Measurements from ENCODE around the gene SFT2D1.
A peak's percentile ranks its signal among the peaks of the same experiment; 100 is the strongest.

The SFT2D1 gene

GRCh38 chr6:166275714-166276166, 66.6 kb downstream of the SFT2D1 start:
- peak; percentile 62 for DNase-seq

DNA sequence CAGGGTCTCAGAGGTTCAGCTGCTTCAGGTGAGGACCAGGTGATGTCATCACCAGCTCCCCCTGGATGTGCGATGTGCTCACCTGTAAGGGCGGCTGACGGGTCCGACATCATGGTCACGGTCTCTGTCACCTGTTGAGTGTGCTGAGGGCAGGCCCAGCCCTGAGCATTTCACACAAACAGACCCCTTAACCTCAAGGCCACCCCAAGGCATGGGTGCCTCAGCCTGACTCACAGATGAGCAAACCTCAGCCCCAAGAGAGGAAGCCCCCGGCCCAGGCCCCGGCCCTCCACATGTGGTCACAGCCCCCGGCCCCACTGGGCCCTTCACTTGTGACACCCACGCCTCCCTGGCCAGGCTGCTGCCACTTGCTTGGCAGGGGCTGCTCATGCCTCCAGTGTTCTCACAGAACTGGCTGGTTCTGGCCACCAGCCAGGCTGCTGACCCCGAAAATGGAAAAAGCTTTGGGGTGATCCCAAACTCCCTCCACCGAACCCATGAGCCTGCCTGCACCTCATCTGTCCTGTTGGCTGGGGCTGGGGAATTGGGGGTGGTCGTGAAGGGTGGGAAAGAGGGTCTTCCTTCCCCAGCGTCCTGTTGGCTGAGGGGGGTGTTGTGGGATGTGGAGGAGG, 67.5 kb downstream of the SFT2D1 start:
- DNase-seq: no peak

- no peak for DNase-seq
These were observed 68.2 kb downstream of the SFT2D1 start for GRCh38 chr6:166274163-166274562.

DNA sequence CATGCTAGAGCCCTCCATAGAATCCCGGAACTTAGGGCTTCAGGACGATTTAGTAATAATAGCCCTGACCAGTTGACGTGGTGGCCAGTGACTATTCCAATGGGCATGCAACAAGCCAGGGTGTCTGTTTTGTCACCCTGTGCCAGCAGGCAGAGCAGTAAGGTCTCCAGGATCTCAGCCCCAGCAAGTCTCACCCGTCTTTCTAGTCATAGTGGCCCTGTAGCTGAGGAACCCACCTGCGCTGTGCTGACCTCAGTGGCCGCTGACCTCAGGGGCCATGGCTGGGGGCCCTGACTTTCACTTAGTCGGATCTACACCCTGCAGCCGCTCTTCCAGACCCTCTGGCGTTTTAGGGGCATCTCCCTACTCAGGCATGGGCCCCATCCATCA, 71.0 kb downstream of the SFT2D1 start:
- DNase-seq: no peak

DNA sequence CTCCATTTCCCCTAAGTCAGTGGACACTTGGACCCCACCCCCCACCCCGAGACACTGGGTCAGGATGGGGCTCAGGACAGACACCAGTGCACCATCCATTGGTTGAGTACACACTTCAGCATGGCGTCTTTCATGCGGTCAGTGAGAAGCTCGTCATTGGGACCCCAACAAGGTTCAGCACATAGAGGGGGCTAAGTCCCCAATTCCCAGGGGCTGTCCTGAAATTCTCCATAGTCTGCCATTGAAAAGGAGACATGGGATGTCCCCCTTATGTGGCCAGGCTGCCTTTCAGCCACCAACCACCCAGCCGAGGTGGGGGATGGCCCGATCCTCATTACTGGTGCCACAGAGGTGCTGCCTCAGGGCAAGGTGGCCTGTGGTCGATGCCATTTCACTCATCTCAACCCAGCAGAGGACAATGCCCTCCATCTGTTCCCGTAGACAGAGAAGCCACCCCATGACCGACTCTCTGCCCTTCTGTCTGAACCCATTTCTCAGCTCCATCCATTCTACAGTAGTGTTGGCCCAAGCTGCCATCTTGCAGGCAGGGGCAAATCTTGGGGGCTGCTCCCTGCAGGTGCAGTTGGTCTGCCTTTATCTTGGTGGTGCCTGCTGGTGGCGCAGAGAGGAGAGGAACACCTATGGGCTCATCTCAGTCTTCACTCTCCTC, 71.5 kb downstream of the SFT2D1 start:
- no peak for DNase-seq
